Measurements from ENCODE around the gene HPS6. TPM values are rescaled to one million over a fixed set of nuclear protein-coding genes. Genes with fewer than 3 reads are reported as not detected.
"Not testable (repeated sequence)": the region's sequence is repeated elsewhere in the genome, so short reads cannot be mapped to it uniquely, and the experiment has no call there.

Gene HPS6
- total RNA-seq, 5 donors from 2014 or later (not counting 1 experiment from before 2014, with no cell fraction given): 12.5 to 33.4 (median 26.7) TPM

DNA sequence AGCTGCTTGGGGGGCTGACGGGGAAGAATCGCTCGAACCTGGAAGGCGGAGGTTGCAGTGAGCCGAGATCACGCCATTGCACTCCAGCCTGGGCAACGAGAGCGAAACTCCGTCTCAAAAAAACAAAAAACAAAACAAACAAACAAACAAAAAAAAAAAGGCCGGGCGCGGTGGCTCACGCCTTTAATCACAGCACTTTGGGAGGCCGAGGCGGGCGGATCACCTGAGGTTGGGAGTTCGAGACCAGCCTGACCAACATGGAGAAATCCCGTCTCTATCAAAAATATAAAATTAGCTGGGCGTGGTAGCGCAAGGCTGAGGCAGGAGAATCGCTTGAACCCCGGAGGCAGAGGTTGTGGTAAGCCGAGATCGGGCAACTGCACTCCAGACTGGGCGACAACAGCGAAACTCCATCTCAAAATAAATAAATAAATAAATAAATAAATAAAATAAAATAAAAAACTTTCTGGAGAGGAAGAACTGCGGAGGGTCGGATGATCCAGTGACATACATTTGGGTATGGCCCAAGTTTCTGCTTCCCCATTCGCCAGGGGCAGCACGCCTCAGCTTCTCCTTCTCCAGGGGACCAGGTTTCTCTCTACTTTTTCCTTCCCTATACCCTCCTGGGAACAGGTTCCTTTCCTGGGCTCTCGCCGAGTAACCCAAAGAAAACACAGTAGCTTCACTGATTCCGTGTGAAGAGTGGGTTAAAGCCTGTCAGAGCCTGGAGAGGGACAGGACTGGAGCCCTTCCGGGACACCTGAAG lies 10.1 kb upstream of the HPS6 start:
- not testable (repeated sequence) for H3K9me3 Mint-ChIP-seq; H3K27me3 Mint-ChIP-seq; H3K36me3 ChIP-seq (ENCODE audit: control insufficient read depth in 2 of 2, extremely low read depth in 1 of 2, insufficient read depth in 1 of 2, low read length in 1 of 2); H3K27me3 ChIP-seq (replicated peaks in 1 of 2; ENCODE audit: control insufficient read depth in 2 of 2, extremely low read depth in 1 of 2, insufficient read depth in 2 of 2, low read length in 1 of 2); H3K9me3 ChIP-seq; ATAC-seq (replicated peaks in 1 of 4); H3K36me3 Mint-ChIP-seq
- H3K4me1 Mint-ChIP-seq: peaks cover 45 to 50% (median 45%) of the 10 kb centered on the region in 3 donors
- WGBS (ENCODE audit: insufficient coverage): 80% methylated on average over 7 of the region's 34 CpGs
- H3K4me1 ChIP-seq (ENCODE audit: control insufficient read depth in 1 of 2, extremely low read depth in 1 of 2, insufficient read depth in 2 of 2, low read length in 2 of 2): peaks cover 17 to 36% of the 10 kb centered on the region in 2 experiments
- peak overlapping the region; percentile 92 to 96 for H3K27ac Mint-ChIP-seq
- H3K4me3 ChIP-seq (ENCODE audit: control insufficient read depth in 1 of 2, extremely low read depth in 1 of 2, low read length in 1 of 2): peak overlapping the region; percentile 84 to 98
- peak overlapping the region; percentile 77 for H3K27ac ChIP-seq (ENCODE audit: low read length)
- H3K4me3 Mint-ChIP-seq: peak overlapping the region; percentile 88 to 96 (median 94)
- ChIA-PET POLR2A (interaction anchor here in 1 of 2 donors (0.5 to 0.9 kb wide), 2 partner anchors 9 to 194 kb away, joined by 3 to 7 read pairs; no protein-coding TSS in a partner anchor), CTCF (interaction anchor here (0.5 to 1.7 kb wide), 4 partner anchors 20 to 1519 kb away, joined by 3 to 8 read pairs (median 5); partner anchors contain the start of gene HIF1AN (in 1 of the 2))
- DNase-seq: peak in 1 of 35 experiments; percentile 12

DNA sequence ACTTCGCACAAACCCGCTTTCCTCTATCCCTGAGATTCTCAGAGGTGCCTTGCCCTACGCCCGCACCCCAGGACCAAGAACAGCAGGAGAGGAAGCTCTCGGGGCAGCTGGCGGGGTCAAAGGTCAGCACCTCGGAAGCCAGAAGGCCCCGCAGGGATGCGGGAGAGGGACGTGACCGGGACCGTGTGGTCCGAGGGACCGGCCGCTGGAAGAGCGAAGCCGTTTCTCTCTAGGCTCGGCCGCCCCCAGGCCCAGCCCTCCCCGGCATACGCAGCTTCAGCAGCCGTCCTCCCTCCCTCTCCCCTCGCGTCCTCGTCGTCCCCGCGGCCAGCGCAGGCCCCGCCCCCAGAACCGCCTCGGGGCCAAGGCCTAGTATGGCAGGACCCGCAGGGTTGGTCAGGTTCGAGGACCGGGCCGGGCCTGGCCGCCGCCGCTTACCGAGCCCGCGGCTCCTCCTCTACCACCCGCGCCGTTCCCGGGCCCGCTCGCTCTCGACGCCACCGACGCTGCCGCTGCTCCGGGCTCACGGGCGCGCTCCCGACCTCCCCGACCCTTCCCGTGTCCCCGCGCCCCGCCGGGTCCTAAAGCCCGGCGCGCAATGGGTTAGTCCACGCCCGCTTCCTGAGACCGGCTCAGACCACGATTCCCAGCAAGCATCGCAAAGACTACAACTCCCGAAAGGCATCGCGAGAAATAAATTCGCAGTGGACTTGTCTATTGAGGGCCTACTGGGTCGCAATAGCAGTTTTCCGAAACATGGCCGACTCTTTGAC lies 9.3 kb upstream of the HPS6 start, which contains the start of gene ARMH3:
TSS of gene ARMH3 (minus strand) at position 527 of the 773 bp plus-strand sequence. CDS start 16,059 bp downstream, outside the sequence.
- ChIA-PET CTCF (interaction anchor here (0.7 to 1.7 kb wide), 2 partner anchors 46 to 1760 kb away, joined by 3 to 6 read pairs; no protein-coding TSS in a partner anchor), POLR2A (interaction anchor here (0.5 to 0.6 kb wide), 2 partner anchors 93 to 193 kb away, joined by 3 to 4 read pairs; no protein-coding TSS in a partner anchor)
- H3K36me3 Mint-ChIP-seq: no peaks in the 10 kb centered on the region
- DNase-seq (peak; percentile 75 to 93 (median 84)), ATAC-seq (replicated peaks in 1 of 4) (peak; percentile 95 to 97 (median 96))
- H3K4me3 Mint-ChIP-seq: peak within 1 kb of the TSS; percentile 88 to 96 (median 94)
- Histone ChIP-seq H3K27ac (ENCODE audit: low read length) (peak within 1 kb of the TSS; percentile 77), H3K36me3 (ENCODE audit: control insufficient read depth in 2 of 2, extremely low read depth in 1 of 2, insufficient read depth in 1 of 2, low read length in 1 of 2) (no peaks in the 10 kb centered on the region), H3K4me1 (ENCODE audit: control insufficient read depth in 1 of 2, extremely low read depth in 1 of 2, insufficient read depth in 2 of 2, low read length in 2 of 2) (peaks cover 17 to 36% of the 10 kb centered on the region in 2 experiments), H3K4me3 (ENCODE audit: control insufficient read depth in 1 of 2, extremely low read depth in 1 of 2, low read length in 1 of 2) (peak within 1 kb of the TSS; percentile 84 to 98), H3K27me3 (replicated peaks in 1 of 2; ENCODE audit: control insufficient read depth in 2 of 2, extremely low read depth in 1 of 2, insufficient read depth in 2 of 2, low read length in 1 of 2) (no peaks in the 10 kb centered on the region), H3K9me3 (no peaks in the 10 kb centered on the region)
- H3K27me3 Mint-ChIP-seq: no peaks in the 10 kb centered on the region
- peaks cover 44 to 48% (median 45%) of the 10 kb centered on the region in 3 donors for H3K4me1 Mint-ChIP-seq
- WGBS (ENCODE audit: insufficient coverage): under 1% methylated on average over 75 of the region's 79 CpGs
- H3K27ac Mint-ChIP-seq: peak within 1 kb of the TSS; percentile 92 to 96
- H3K9me3 Mint-ChIP-seq: no peaks in the 10 kb centered on the region

DNA sequence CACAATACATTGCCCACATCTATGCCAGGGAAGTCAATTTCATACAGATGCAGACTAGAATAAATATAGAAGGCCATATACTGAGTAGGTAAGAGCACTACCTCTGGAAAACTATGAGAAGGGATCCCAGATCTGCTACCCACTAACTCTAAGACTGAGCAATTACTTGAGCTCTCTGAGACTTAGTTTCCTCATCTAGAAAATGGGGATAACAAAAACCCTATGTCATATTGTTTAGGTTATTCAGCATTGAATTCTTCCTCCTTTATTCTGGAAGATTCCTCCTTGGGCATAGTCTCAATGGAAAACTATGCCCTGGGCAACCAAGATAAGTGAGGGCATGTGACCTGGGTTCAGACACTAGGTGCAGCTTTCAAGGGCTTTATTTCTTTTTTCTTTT lies 5.2 kb upstream of the HPS6 start:
- H3K36me3 ChIP-seq (ENCODE audit: control insufficient read depth in 2 of 2, extremely low read depth in 1 of 2, insufficient read depth in 1 of 2, low read length in 1 of 2): no peaks in the 10 kb centered on the region
- peaks cover 4 to 23% of the 10 kb centered on the region in 2 experiments for H3K4me1 ChIP-seq (ENCODE audit: control insufficient read depth in 1 of 2, extremely low read depth in 1 of 2, insufficient read depth in 2 of 2, low read length in 2 of 2)
- Mint-ChIP-seq H3K27ac (no peak overlapping the region), H3K9me3 (no peaks in the 10 kb centered on the region), H3K27me3 (no peaks in the 10 kb centered on the region), H3K4me3 (no peak overlapping the region), H3K36me3 (no peaks in the 10 kb centered on the region), H3K4me1 (peaks cover 18 to 25% (median 20%) of the 10 kb centered on the region in 3 donors)
- DNase-seq (no peak), ATAC-seq (replicated peaks in 1 of 4) (no peak)
- ChIA-PET CTCF (interaction anchor here in 1 of 2 donors (0.5 to 1.0 kb wide), 2 partner anchors 11 to 13 kb away, joined by 3 to 5 read pairs; no protein-coding TSS in a partner anchor), POLR2A (interaction anchor here (0.6 kb wide), 2 partner anchors 576 to 1130 kb away, joined by 3 to 4 read pairs; no protein-coding TSS in a partner anchor)
- H3K27ac ChIP-seq (ENCODE audit: low read length): no peak overlapping the region
- H3K27me3 ChIP-seq (replicated peaks in 1 of 2; ENCODE audit: control insufficient read depth in 2 of 2, extremely low read depth in 1 of 2, insufficient read depth in 2 of 2, low read length in 1 of 2): no peaks in the 10 kb centered on the region
- no peak overlapping the region for H3K4me3 ChIP-seq (ENCODE audit: control insufficient read depth in 1 of 2, extremely low read depth in 1 of 2, low read length in 1 of 2)
- no peaks in the 10 kb centered on the region for H3K9me3 ChIP-seq

DNA sequence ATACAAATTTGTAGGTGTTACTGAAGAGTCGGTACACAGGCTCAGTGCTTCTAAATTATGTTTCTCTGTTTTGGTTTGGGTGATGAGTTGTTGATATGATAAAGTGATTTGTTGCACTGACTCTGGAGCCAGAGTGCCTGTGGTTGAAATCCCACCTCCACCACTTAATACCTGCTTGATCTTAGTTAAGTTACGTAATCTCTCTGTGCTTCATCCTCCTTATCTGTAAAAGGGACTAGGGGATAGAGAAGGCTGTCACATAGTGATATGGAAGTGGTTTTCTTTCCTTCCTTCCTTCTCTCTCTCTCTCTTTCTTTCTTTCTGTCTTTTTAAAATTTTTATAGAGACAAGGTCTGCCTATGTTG lies 664 bp upstream of the HPS6 start:
- peak overlapping the region; percentile 75 for H3K27ac ChIP-seq (ENCODE audit: low read length)
- Mint-ChIP-seq H3K4me1 (peaks cover 32 to 37% (median 36%) of the 10 kb centered on the region in 3 donors), H3K27me3 (no peaks in the 10 kb centered on the region), H3K4me3 (peak overlapping the region; percentile 76 to 88 (median 85)), H3K9me3 (no peaks in the 10 kb centered on the region), H3K27ac (peak overlapping the region; percentile 98), H3K36me3 (peaks cover 3% of the 10 kb centered on the region)
- CTCF ChIA-PET: no interaction called here
- H3K4me1 ChIP-seq (ENCODE audit: control insufficient read depth in 1 of 2, extremely low read depth in 1 of 2, insufficient read depth in 2 of 2, low read length in 2 of 2): peaks cover 4 to 34% of the 10 kb centered on the region in 2 experiments
- DNase-seq: no peak
- POLR2A ChIA-PET: no interaction called here
- ATAC-seq (replicated peaks in 1 of 4): no peak
- no peaks in the 10 kb centered on the region for H3K9me3 ChIP-seq
- peak overlapping the region; percentile 55 to 86 for H3K4me3 ChIP-seq (ENCODE audit: control insufficient read depth in 1 of 2, extremely low read depth in 1 of 2, low read length in 1 of 2)
- no peaks in the 10 kb centered on the region for H3K27me3 ChIP-seq (replicated peaks in 1 of 2; ENCODE audit: control insufficient read depth in 2 of 2, extremely low read depth in 1 of 2, insufficient read depth in 2 of 2, low read length in 1 of 2)
- peaks cover 2 to 20% of the 10 kb centered on the region in 2 donors for H3K36me3 ChIP-seq (ENCODE audit: control insufficient read depth in 2 of 2, extremely low read depth in 1 of 2, insufficient read depth in 1 of 2, low read length in 1 of 2)
- no CpG with 5 or more reads among the region's 2 CpGs for WGBS (ENCODE audit: insufficient coverage)

DNA sequence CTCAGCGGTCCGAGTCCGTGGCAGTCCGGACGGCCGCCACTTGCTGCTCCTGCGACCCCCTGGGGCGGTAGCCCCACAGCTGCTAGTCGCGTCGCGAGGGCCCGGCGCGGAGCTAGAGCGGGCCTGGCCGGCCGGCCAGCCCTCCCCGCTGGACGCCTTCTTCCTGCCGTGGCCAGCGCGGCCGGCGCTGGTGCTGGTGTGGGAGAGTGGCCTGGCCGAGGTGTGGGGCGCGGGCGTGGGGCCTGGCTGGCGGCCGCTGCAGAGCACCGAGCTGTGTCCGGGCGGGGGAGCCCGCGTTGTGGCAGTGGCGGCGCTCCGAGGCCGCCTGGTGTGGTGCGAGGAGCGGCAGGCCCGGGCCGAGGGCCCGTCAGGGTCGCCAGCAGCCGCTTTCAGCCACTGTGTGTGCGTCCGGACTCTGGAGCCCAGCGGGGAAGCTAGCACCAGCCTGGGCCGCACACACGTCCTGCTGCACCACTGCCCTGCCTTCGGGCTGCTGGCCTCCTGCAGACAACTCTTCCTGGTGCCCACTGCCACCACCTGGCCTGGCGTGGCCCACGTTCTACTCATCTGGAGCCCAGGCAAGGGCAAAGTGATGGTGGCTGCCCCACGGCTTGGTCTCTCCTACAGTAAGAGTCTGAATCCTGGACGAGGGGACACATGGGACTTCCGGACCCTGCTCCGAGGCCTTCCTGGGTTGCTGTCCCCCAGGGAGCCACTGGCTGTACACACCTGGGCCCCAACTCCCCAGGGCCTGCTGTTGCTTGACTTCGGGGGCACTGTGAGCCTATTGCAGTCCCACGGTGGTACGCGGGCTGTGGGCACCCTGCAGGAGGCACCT lies 631 bp downstream of the HPS6 start:
- CTCF ChIA-PET: interaction anchor here in 1 of 2 donors (0.6 kb wide), 1 partner anchor 9 kb away, joined by 5 read pairs; no protein-coding TSS in a partner anchor

More for the DNA sequence above, 631 bp downstream of the HPS6 start:
- Mint-ChIP-seq H3K4me1 (peaks cover 32 to 37% (median 37%) of the 10 kb centered on the region in 3 donors), H3K9me3 (no peaks in the 10 kb centered on the region), H3K27me3 (no peaks in the 10 kb centered on the region), H3K4me3 (peak overlapping the region; percentile 80 to 88 (median 85)), H3K27ac (peak overlapping the region; percentile 84 to 89), H3K36me3 (peaks cover 3% of the 10 kb centered on the region)
- peak in 9 of 35 experiments; percentile 7 to 36 (median 14) for DNase-seq
- Histone ChIP-seq H3K4me3 (ENCODE audit: control insufficient read depth in 1 of 2, extremely low read depth in 1 of 2, low read length in 1 of 2) (peak overlapping the region; percentile 55 to 86), H3K4me1 (ENCODE audit: control insufficient read depth in 1 of 2, extremely low read depth in 1 of 2, insufficient read depth in 2 of 2, low read length in 2 of 2) (peaks cover 4 to 34% of the 10 kb centered on the region in 2 experiments), H3K36me3 (ENCODE audit: control insufficient read depth in 2 of 2, extremely low read depth in 1 of 2, insufficient read depth in 1 of 2, low read length in 1 of 2) (peaks cover 2 to 20% of the 10 kb centered on the region in 2 donors), H3K27me3 (replicated peaks in 1 of 2; ENCODE audit: control insufficient read depth in 2 of 2, extremely low read depth in 1 of 2, insufficient read depth in 2 of 2, low read length in 1 of 2) (no peaks in the 10 kb centered on the region), H3K27ac (ENCODE audit: low read length) (peak overlapping the region; percentile 61), H3K9me3 (no peaks in the 10 kb centered on the region)
- POLR2A ChIA-PET: interaction anchor here in 1 of 2 donors (0.6 kb wide), 1 partner anchor 18 kb away, joined by 4 read pairs; no protein-coding TSS in a partner anchor
- WGBS (ENCODE audit: insufficient coverage): 12% methylated on average over 62 of the region's 63 CpGs
- ATAC-seq (replicated peaks in 1 of 4): peak; percentile 17 to 24 (median 20)
